Effector memory CD8-positive, alpha-beta T cell (primary cell): ENCODE data around the gene TPM1.
"Not testable (repeated sequence)": the region's sequence is repeated elsewhere in the genome, so short reads cannot be mapped to it uniquely, and the experiment has no call there.

Source experiments
- ATAC-seq: fragments of 150-1000 bp; cut with Tn5 transposase; replicated peaks from 2 replicates; pipeline ENCODE4 v1.10.0; 2021; ENCODE audit warnings: mild to moderate bottlenecking, moderate library complexity
- DNase-seq, 3 experiments: peaks; one replicate each; pipeline ENCODE4 v3.0.0; 2021
- H3K27ac Mint-ChIP-seq, 2 donors: one replicate each; pipeline ENCODE4 v1.8.0; 2022; ENCODE audit warnings: mild to moderate bottlenecking in 2 of 2, mixed read lengths in 2 of 2, moderate library complexity in 2 of 2
- H3K27me3 Mint-ChIP-seq, 2 donors: one replicate each; pipeline ENCODE4 v1.8.0; 2022; ENCODE audit warnings: mixed read lengths in 2 of 2
- H3K36me3 Mint-ChIP-seq: one replicate; pipeline ENCODE4 v1.8.0; 2022; ENCODE audit warnings: mild to moderate bottlenecking, moderate library complexity, mixed read lengths; ENCODE audit not compliant: insufficient read depth
- H3K4me1 Mint-ChIP-seq, 2 donors: one replicate each; pipeline ENCODE4 v1.8.0; 2022; ENCODE audit warnings: low read depth in 2 of 2, mixed read lengths in 2 of 2
- H3K4me3 Mint-ChIP-seq, 2 donors: one replicate each; pipeline ENCODE4 v1.8.0; 2022; ENCODE audit warnings: mild to moderate bottlenecking in 2 of 2, mixed read lengths in 2 of 2, moderate library complexity in 2 of 2
- H3K9me3 Mint-ChIP-seq, 2 donors: one replicate each; pipeline ENCODE4 v1.8.0; 2022; ENCODE audit warnings: mixed read lengths in 2 of 2

Gene TPM1

GRCh38 chr15:63099581-63099980 is 57.0 kb downstream of the TPM1 start:
- H3K4me3 Mint-ChIP-seq, DNase-seq, H3K9me3 Mint-ChIP-seq, H3K36me3 Mint-ChIP-seq, H3K4me1 Mint-ChIP-seq, ATAC-seq, H3K27ac Mint-ChIP-seq: not testable (repeated sequence)
- peaks cover 14 to 23% of the 10 kb centered on the region in 2 donors for H3K27me3 Mint-ChIP-seq

- DNase-seq: no peak
- no peak for ATAC-seq
- Mint-ChIP-seq H3K4me1 (no peaks in the 10 kb centered on the region), H3K4me3 (no peak overlapping the region), H3K36me3 (no peaks in the 10 kb centered on the region), H3K27me3 (peaks cover 39 to 51% of the 10 kb centered on the region in 2 donors), H3K27ac (no peak overlapping the region), H3K9me3 (no peaks in the 10 kb centered on the region)
These were observed 60.9 kb downstream of the TPM1 start for GRCh38 chr15:63103416-63103815.

- no peak for DNase-seq
- no peaks in the 10 kb centered on the region for H3K9me3 Mint-ChIP-seq
- no peak for ATAC-seq
- H3K27ac Mint-ChIP-seq: no peak overlapping the region
- no peaks in the 10 kb centered on the region for H3K36me3 Mint-ChIP-seq
- no peaks in the 10 kb centered on the region for H3K4me1 Mint-ChIP-seq
- H3K4me3 Mint-ChIP-seq: no peak overlapping the region
- peaks cover 47 to 60% of the 10 kb centered on the region in 2 donors for H3K27me3 Mint-ChIP-seq
These were observed 62.2 kb downstream of the TPM1 start for GRCh38 chr15:63104727-63105126.

- H3K27ac Mint-ChIP-seq, H3K9me3 Mint-ChIP-seq, ATAC-seq, H3K36me3 Mint-ChIP-seq, H3K4me3 Mint-ChIP-seq, DNase-seq, H3K4me1 Mint-ChIP-seq: not testable (repeated sequence)
- peaks cover 47 to 60% of the 10 kb centered on the region in 2 donors for H3K27me3 Mint-ChIP-seq
These were observed 62.8 kb downstream of the TPM1 start for GRCh38 chr15:63105354-63105753.

- Mint-ChIP-seq H3K36me3 (no peaks in the 10 kb centered on the region), H3K4me1 (no peaks in the 10 kb centered on the region), H3K27ac (no peak overlapping the region), H3K4me3 (no peak overlapping the region), H3K9me3 (no peaks in the 10 kb centered on the region), H3K27me3 (peaks cover 45 to 57% of the 10 kb centered on the region in 2 donors)
- DNase-seq: no peak
- no peak for ATAC-seq
These were observed 65.5 kb downstream of the TPM1 start for GRCh38 chr15:63107895-63108546.

DNA sequence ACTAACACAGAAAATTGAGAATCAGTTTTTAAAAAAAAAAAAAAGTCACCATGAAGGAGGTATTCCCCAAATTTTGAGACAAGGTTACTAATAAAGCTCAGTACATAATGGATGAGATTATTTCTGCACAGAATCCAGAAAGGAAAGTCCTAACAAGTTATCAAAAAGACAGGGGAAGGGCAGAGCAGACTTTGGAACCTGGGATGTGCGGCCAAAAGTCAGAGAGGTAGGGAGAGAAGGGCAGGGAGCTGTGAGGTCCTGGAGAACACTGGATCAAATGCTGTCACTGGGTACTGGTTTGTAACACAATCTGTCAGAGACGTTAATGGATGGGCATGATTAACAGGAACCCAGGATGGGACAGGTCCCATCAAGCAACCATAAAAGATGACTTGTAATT is 67.0 kb downstream of the TPM1 start:
- H3K27me3 Mint-ChIP-seq: peaks cover 34 to 45% of the 10 kb centered on the region in 2 donors

GRCh38 chr15:63109920-63110319 is 67.4 kb downstream of the TPM1 start:
- no peak for ATAC-seq
- no peak overlapping the region for H3K4me3 Mint-ChIP-seq
- H3K27ac Mint-ChIP-seq: no peak overlapping the region
- no peaks in the 10 kb centered on the region for H3K36me3 Mint-ChIP-seq
- no peak for DNase-seq
- H3K9me3 Mint-ChIP-seq: no peaks in the 10 kb centered on the region
- H3K27me3 Mint-ChIP-seq: peaks cover 29 to 40% of the 10 kb centered on the region in 2 donors
- H3K4me1 Mint-ChIP-seq: no peaks in the 10 kb centered on the region

More for the DNA sequence above, 67.0 kb downstream of the TPM1 start:
- Mint-ChIP-seq H3K36me3 (no peaks in the 10 kb centered on the region), H3K27ac (no peak overlapping the region), H3K4me3 (no peak overlapping the region), H3K9me3 (no peaks in the 10 kb centered on the region), H3K4me1 (no peaks in the 10 kb centered on the region)
- DNase-seq (no peak), ATAC-seq (no peak)

DNA sequence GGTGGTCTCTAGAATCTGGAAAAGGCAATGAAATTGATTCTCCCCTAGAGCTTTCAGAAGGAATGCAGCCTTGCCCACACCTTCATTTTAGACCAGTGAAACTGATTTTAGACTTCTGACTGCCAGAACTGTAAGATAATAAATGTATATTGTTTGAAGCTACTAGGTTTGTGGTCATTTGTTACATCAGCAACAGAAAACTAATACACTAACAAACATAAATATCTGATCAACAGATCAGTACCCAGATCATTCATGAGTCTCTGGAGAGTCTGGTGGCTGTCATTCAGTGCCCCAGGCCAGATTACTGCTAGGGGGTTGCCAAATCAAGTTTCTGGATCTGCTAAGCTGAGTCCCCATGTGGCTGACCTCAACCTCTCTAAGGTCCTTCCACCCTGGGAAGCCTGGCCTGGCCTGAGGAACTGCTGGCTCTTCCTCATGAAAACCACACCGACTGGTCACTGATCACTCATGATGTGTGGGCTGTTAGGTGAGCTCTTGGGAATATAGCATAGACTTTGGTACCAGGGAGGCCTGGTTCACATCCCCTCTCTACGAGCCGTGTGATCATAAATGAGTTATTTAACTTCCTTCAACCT is 68.0 kb downstream of the TPM1 start:
- Mint-ChIP-seq H3K4me3 (no peak overlapping the region), H3K9me3 (no peaks in the 10 kb centered on the region), H3K4me1 (no peaks in the 10 kb centered on the region), H3K27me3 (peaks cover 24 to 34% of the 10 kb centered on the region in 2 donors), H3K36me3 (no peaks in the 10 kb centered on the region), H3K27ac (no peak overlapping the region)
- no peak for ATAC-seq
- DNase-seq: no peak

GRCh38 chr15:63111481-63111880 is 68.9 kb downstream of the TPM1 start:
- Mint-ChIP-seq H3K4me3 (no peak overlapping the region), H3K4me1 (no peaks in the 10 kb centered on the region), H3K27ac (no peak overlapping the region), H3K9me3 (no peaks in the 10 kb centered on the region), H3K36me3 (no peaks in the 10 kb centered on the region), H3K27me3 (peaks cover 16 to 25% of the 10 kb centered on the region in 2 donors)
- ATAC-seq (no peak), DNase-seq (no peak)

DNA sequence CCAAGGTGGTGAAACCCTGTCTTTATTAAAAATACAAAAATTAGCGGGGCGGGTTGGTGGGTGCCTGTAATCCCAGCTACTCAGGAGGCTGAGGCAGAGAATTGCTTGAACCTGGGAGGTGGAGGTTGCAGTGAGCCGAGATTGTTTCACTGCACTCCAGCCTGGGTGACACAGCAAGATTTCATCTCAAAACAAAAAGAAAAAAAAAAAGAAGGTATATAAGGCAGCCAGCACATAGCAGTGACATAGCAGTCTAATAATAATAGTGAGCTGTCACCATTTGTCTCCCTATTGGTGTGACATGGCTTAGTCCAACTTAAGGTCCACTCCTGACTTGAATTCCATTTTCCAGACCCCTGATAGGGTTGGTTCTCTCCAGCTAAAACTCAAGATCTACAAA is 70.3 kb downstream of the TPM1 start:
- Mint-ChIP-seq H3K9me3 (no peaks in the 10 kb centered on the region), H3K4me1 (no peaks in the 10 kb centered on the region), H3K27ac (peak overlapping the region in 1 of 2 donors; percentile 5), H3K36me3 (no peaks in the 10 kb centered on the region), H3K27me3 (peaks cover 8 to 17% of the 10 kb centered on the region in 2 donors), H3K4me3 (no peak overlapping the region)
- DNase-seq: no peak
- ATAC-seq: no peak

- H3K27me3 Mint-ChIP-seq: peaks cover 0 to 5% of the 10 kb centered on the region in 2 donors
- no peaks in the 10 kb centered on the region for H3K4me1 Mint-ChIP-seq
- no peak overlapping the region for H3K27ac Mint-ChIP-seq
- H3K4me3 Mint-ChIP-seq: no peak overlapping the region
- DNase-seq (no peak), ATAC-seq (no peak)
- H3K36me3 Mint-ChIP-seq: no peaks in the 10 kb centered on the region
- no peaks in the 10 kb centered on the region for H3K9me3 Mint-ChIP-seq
These were observed 71.9 kb downstream of the TPM1 start for GRCh38 chr15:63114465-63114864.
